Stimulated activated naive CD8-positive, alpha-beta T cell treated with anti-CD3 and anti-CD28 coated beads, Interleukin-15, amount 100 ng/mL, for 72 hours (primary cell): ENCODE results near the gene PLPPR1.

Source experiments
- ATAC-seq: fragments of 150-1000 bp; cut with Tn5 transposase; 2 replicates; pipeline ENCODE4 v1.10.0; 2021; ENCODE audit warnings: mild to moderate bottlenecking, moderate library complexity
- DNase-seq, 2 donors: peaks; one replicate each; pipeline ENCODE4 v3.0.0; 2021 to 2022
- H3K27ac Mint-ChIP-seq, 2 donors: one replicate each; pipeline ENCODE4 v1.8.0; 2022; ENCODE audit warnings: mild to moderate bottlenecking in 2 of 2, mixed read lengths in 2 of 2, moderate library complexity in 2 of 2
- H3K27me3 Mint-ChIP-seq: one replicate; pipeline ENCODE4 v1.8.0; 2022; ENCODE audit warnings: mixed read lengths
- H3K4me1 Mint-ChIP-seq: one replicate; pipeline ENCODE4 v1.8.0; 2022; ENCODE audit warnings: mild to moderate bottlenecking, mixed read lengths
- H3K4me3 Mint-ChIP-seq, 2 donors: one replicate each; pipeline ENCODE4 v1.8.0; 2022; ENCODE audit warnings: mild to moderate bottlenecking in 2 of 2, mixed read lengths in 2 of 2, moderate library complexity in 1 of 2
- H3K9me3 Mint-ChIP-seq, 2 donors: one replicate each; pipeline ENCODE4 v1.8.0; 2022; ENCODE audit warnings: mixed read lengths in 2 of 2

PLPPR1 gene

DNA sequence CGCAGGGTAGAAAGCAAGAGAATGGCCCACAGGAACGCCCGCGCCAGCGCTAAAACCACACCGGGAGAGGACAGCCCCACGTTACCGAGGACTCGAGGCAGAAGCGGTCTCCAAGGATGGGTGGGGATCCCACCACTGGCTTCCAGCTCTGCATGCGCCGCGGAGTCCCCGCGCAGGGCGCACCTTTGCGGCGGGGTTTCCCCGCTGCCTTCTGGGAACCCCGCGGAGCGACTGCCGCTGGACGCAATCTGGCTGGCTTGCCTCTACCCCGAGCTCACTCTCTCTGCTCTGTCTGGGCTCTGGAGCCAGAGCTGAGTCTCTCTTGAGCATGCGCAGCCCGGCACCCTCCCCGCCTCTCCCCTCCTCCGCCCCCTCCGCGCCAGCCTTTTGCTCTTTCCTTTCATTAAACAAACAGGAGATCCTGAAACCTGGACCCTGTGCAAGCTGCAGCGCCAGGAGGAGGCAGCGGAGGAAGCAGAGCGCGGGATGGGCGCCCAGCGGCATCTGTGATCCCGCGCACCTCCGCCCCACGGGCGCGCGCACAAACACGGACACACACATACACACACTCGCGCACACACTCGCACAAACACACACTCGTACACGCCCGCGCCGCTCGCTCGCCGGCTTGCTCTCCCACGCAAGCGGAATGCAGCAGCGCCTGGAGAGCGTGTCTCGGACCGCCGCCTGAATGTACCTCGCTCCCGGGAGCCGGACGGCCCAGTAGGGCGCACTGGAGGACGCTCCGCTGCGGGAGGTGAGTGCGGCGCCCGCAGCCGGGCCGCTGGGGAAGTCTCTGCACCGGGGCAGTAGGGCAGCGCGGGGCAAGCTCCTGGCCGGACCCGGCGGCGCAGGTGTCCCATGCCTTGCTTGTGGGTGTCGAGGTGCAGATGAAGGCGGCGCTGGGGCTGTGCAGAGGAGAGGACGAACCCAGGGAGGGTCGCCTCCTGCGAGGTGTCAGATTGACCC, at the start of gene PLPPR1:
TSS of gene PLPPR1 (plus strand) at position 382 of the 969 bp plus-strand sequence.
- peaks cover 77% of the 10 kb centered on the region for H3K27me3 Mint-ChIP-seq
- ATAC-seq: peak; percentile 45

GRCh38 chr9:100989731-100990130, 38.8 kb upstream of the PLPPR1 start:
- Mint-ChIP-seq H3K4me1 (no peaks in the 10 kb centered on the region), H3K27me3 (no peaks in the 10 kb centered on the region), H3K27ac (no peak overlapping the region), H3K9me3 (no peaks in the 10 kb centered on the region), H3K4me3 (no peak overlapping the region)
- DNase-seq (no peak), ATAC-seq (no peak)

More for the DNA sequence above, at the start of gene PLPPR1:
- H3K4me1 Mint-ChIP-seq: peaks cover 7% of the 10 kb centered on the region
- H3K9me3 Mint-ChIP-seq: no peaks in the 10 kb centered on the region
- no peak for DNase-seq
- H3K4me3 Mint-ChIP-seq: peak within 1 kb of the TSS in 1 of 2 donors; percentile 67
- no peak within 1 kb of the TSS for H3K27ac Mint-ChIP-seq

GRCh38 chr9:100990605-100991381, 37.7 kb upstream of the PLPPR1 start:
- H3K9me3 Mint-ChIP-seq: no peaks in the 10 kb centered on the region
- H3K27ac Mint-ChIP-seq: no peak overlapping the region

DNA sequence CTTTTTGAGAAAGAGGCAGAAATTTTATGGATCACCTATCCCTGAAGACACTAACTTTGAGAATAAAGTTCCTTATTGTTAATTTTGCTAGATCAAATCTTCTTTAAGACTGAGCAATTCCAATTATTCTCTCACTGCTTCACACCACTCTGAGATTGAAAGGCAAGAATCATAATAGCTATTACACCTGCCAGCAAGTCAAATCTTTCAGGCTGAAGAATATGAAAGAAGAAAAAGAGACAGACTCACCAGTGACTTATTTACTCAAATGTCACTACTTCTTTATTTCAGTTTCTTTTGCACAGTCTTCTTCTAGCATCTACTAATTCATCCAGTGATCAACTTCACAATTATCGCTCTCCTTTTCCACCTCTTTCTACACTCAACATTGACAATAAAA, 35.9 kb upstream of the PLPPR1 start:
- Mint-ChIP-seq H3K27me3 (no peaks in the 10 kb centered on the region), H3K4me1 (no peaks in the 10 kb centered on the region), H3K9me3 (no peaks in the 10 kb centered on the region), H3K27ac (no peak overlapping the region), H3K4me3 (no peak overlapping the region)
- DNase-seq: no peak
- no peak for ATAC-seq

More at GRCh38 chr9:100990605-100991381, 37.7 kb upstream of the PLPPR1 start:
- Mint-ChIP-seq H3K4me1 (no peaks in the 10 kb centered on the region), H3K4me3 (no peak overlapping the region), H3K27me3 (no peaks in the 10 kb centered on the region)
- ATAC-seq: no peak
- no peak for DNase-seq

DNA sequence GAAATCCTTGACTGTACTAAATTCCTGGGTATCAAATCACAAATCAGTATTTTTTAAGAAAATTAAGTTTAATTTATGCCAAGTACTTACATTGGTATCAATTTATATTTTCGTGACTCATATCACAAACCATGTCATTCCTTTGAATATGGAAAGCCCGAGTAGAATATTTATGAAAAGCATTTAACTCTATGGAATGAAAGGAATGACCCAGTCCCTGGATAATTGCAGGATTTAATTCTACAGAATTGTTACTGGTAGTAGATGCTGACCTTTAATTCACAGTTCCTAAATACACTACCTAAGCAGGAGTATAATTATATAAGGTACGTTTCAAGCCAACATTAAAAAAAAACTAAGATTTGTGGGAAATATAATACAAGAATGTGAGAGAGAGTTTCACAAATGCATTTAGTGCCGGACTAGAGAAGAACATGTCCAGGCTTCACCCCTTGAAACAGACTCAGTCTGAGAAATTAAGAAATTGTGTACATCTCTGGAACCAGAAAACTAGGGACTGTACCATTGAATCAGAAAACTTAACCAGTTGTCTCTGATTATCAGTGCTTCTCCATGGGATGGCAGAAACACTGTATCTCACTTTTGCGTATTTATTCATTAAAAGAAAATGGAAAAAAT, 28.5 kb upstream of the PLPPR1 start:
- peaks cover 6 to 10% of the 10 kb centered on the region in 2 donors for H3K9me3 Mint-ChIP-seq
- no peak for ATAC-seq
- no peak overlapping the region for H3K4me3 Mint-ChIP-seq
- DNase-seq: no peak
- no peaks in the 10 kb centered on the region for H3K27me3 Mint-ChIP-seq
- H3K27ac Mint-ChIP-seq: no peak overlapping the region
- H3K4me1 Mint-ChIP-seq: no peaks in the 10 kb centered on the region

- H3K27me3 Mint-ChIP-seq: no peaks in the 10 kb centered on the region
- H3K9me3 Mint-ChIP-seq: peaks cover 10 to 16% of the 10 kb centered on the region in 2 donors
- H3K27ac Mint-ChIP-seq: no peak overlapping the region
- H3K4me1 Mint-ChIP-seq: no peaks in the 10 kb centered on the region
- H3K4me3 Mint-ChIP-seq: no peak overlapping the region
- DNase-seq (no peak), ATAC-seq (no peak)
Measured at GRCh38 chr9:101005246-101005645, 23.3 kb upstream of the PLPPR1 start.

- no peaks in the 10 kb centered on the region for H3K27me3 Mint-ChIP-seq
- no peak overlapping the region for H3K4me3 Mint-ChIP-seq
- no peaks in the 10 kb centered on the region for H3K4me1 Mint-ChIP-seq
- H3K9me3 Mint-ChIP-seq: peaks cover 0 to 9% of the 10 kb centered on the region in 2 donors
- ATAC-seq (no peak), DNase-seq (no peak)
- H3K27ac Mint-ChIP-seq: no peak overlapping the region
Measured at GRCh38 chr9:101014566-101014965, 14.0 kb upstream of the PLPPR1 start.

- no peak overlapping the region for H3K4me3 Mint-ChIP-seq
- peaks cover 0 to 9% of the 10 kb centered on the region in 2 donors for H3K9me3 Mint-ChIP-seq
- H3K4me1 Mint-ChIP-seq: no peaks in the 10 kb centered on the region
- no peak for ATAC-seq
- DNase-seq: no peak
- no peak overlapping the region for H3K27ac Mint-ChIP-seq
- H3K27me3 Mint-ChIP-seq: no peaks in the 10 kb centered on the region
Measured at GRCh38 chr9:101018467-101018866, 10.1 kb upstream of the PLPPR1 start.

- H3K4me1 Mint-ChIP-seq: no peaks in the 10 kb centered on the region
- peaks cover 21% of the 10 kb centered on the region for H3K27me3 Mint-ChIP-seq
- peaks cover 0 to 6% of the 10 kb centered on the region in 2 donors for H3K9me3 Mint-ChIP-seq
- no peak overlapping the region for H3K4me3 Mint-ChIP-seq
- ATAC-seq (no peak), DNase-seq (no peak)
- H3K27ac Mint-ChIP-seq: no peak overlapping the region
Measured at GRCh38 chr9:101022704-101023103, 5.8 kb upstream of the PLPPR1 start.

DNA sequence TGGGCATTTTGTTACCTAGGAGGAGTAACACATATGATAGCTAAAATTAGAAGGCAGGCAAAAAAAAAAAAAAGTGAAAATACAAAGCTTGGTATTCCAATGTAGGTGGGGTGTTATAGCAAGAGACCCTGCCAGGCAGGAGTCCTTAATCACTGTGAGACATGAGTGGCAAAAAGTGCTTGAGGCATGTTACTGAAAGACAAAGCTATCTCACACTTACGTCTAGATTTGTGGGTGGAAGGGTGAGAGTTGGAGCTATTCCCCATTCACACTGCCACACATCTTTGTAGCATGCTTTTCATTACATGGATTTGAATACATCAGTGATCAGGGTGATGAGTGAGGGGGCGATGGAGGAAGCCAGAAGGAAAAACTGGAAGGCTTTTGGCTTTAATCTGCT, 2.6 kb upstream of the PLPPR1 start:
- DNase-seq: no peak
- peaks cover 7% of the 10 kb centered on the region for H3K4me1 Mint-ChIP-seq
- no peaks in the 10 kb centered on the region for H3K9me3 Mint-ChIP-seq
- H3K4me3 Mint-ChIP-seq: no peak overlapping the region
- peaks cover 53% of the 10 kb centered on the region for H3K27me3 Mint-ChIP-seq
- ATAC-seq: no peak
- H3K27ac Mint-ChIP-seq: no peak overlapping the region

GRCh38 chr9:101026824-101027223, 1.7 kb upstream of the PLPPR1 start:
- Mint-ChIP-seq H3K27ac (no peak overlapping the region), H3K4me1 (peaks cover 7% of the 10 kb centered on the region), H3K9me3 (no peaks in the 10 kb centered on the region), H3K4me3 (no peak overlapping the region), H3K27me3 (peaks cover 62% of the 10 kb centered on the region)
- ATAC-seq (no peak), DNase-seq (no peak)

DNA sequence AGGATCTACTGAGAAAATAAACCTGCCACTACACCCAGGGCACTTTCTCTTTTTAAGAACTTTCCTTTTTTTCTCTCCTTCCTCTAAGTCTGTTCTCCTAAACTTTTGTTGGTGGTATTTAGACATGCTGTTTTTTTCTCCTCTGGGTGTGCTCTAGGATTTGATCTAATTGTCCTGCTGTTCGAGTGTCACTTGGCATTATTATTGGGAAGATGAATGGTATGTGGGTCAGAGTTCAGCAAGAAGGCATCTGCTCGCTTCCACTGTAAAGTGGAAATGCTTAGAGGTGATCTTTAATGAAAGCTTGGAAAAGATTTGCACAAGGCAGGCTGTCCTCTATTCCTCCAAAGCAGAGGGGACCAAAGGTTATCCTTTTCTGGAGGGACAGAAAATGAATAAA, 1.3 kb upstream of the PLPPR1 start:
- no peak for ATAC-seq
- H3K27me3 Mint-ChIP-seq: peaks cover 66% of the 10 kb centered on the region

DNA sequence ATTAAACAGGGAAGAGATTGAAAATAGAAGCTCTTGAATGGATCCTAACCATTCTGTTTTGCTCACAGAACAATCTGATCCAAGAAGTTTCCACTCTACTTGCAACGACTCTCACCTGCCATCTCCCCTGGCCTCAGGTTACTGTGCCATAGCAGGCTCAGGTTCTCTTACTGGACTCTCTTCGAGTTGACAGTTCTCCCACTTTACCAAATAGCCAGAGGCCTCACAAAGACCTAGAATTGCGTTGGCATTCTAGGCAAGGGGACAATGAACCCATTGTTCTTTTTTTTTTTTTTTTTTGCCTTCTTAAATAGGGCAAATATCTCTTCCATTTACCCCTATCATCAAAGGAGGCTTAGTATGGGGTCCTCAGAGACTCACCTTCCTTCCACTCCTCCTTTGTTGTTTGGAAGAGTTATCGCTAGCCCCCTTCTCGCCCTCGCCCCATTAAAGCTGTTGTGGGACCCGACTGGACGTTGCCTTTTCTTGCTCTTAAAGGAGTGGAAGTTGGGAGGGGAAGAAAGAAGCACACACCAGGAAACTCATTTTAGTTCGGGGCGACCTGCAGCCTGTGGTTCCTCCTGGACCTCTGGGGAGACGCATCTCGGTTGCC, 688 bp upstream of the PLPPR1 start:
- no peak for DNase-seq
- H3K9me3 Mint-ChIP-seq: no peaks in the 10 kb centered on the region
- H3K4me3 Mint-ChIP-seq: no peak overlapping the region
- H3K27me3 Mint-ChIP-seq: peaks cover 69% of the 10 kb centered on the region
- peaks cover 7% of the 10 kb centered on the region for H3K4me1 Mint-ChIP-seq
- no peak overlapping the region for H3K27ac Mint-ChIP-seq
- ATAC-seq: no peak

More for the DNA sequence above, 1.3 kb upstream of the PLPPR1 start:
- no peaks in the 10 kb centered on the region for H3K9me3 Mint-ChIP-seq
- H3K4me3 Mint-ChIP-seq: no peak overlapping the region
- no peak overlapping the region for H3K27ac Mint-ChIP-seq
- H3K4me1 Mint-ChIP-seq: peaks cover 7% of the 10 kb centered on the region
- DNase-seq: no peak

GRCh38 chr9:101029315-101030085, 973 bp downstream of the PLPPR1 start:
- no peak overlapping the region for H3K27ac Mint-ChIP-seq
- DNase-seq: no peak
- H3K4me3 Mint-ChIP-seq: no peak overlapping the region
- ATAC-seq: no peak
- peaks cover 7% of the 10 kb centered on the region for H3K4me1 Mint-ChIP-seq
- peaks cover 0 to 4% of the 10 kb centered on the region in 2 donors for H3K9me3 Mint-ChIP-seq
- peaks cover 79% of the 10 kb centered on the region for H3K27me3 Mint-ChIP-seq

- Mint-ChIP-seq H3K9me3 (peaks cover 0 to 4% of the 10 kb centered on the region in 2 donors), H3K27ac (no peak overlapping the region), H3K27me3 (peaks cover 79% of the 10 kb centered on the region), H3K4me1 (peaks cover 7% of the 10 kb centered on the region), H3K4me3 (no peak overlapping the region)
- no peak for ATAC-seq
- no peak for DNase-seq
Measured at GRCh38 chr9:101030086-101030391, 1.5 kb downstream of the PLPPR1 start.
